Activated gamma-delta T cell treated with Interleukin-2 at 50 U/mL for 16 hours (primary cell): ENCODE measurements around the gene CCDC187.

Experiments used
- DNase-seq: peaks from one replicate; pipeline ENCODE4 v3.0.0-alpha.2; 2020

The CCDC187 gene

GRCh38 chr9:136203408-136204144 is 100.3 kb downstream of the CCDC187 start:
- no peak for DNase-seq

- no peak for DNase-seq
Observed at GRCh38 chr9:136202454-136203407, 101.2 kb downstream of the CCDC187 start.

GRCh38 chr9:136201609-136202453 is 102.1 kb downstream of the CCDC187 start:
- no peak for DNase-seq

- no peak for DNase-seq
Observed at GRCh38 chr9:136201174-136201573, 102.7 kb downstream of the CCDC187 start.

GRCh38 chr9:136200424-136200823 is 103.5 kb downstream of the CCDC187 start:
- DNase-seq, result no peak
